BLaER1 (cell line): ENCODE data around the gene SH3RF2.

Source experiments
- H3K27ac ChIP-seq: shearing (Covaris generic); formaldehyde crosslinking; 2 replicates; pipeline ENCODE4 v1.8.1; 2022
- H3K27me3 ChIP-seq: shearing (Covaris generic); formaldehyde crosslinking; 2 replicates; pipeline ENCODE4 v1.8.1; 2022
- H3K36me3 ChIP-seq: shearing (Covaris generic); formaldehyde crosslinking; 2 replicates; pipeline ENCODE4 v1.8.1; 2022
- H3K4me1 ChIP-seq: shearing (Covaris generic); formaldehyde crosslinking; 2 replicates; pipeline ENCODE4 v1.8.1; 2022
- H3K4me2 ChIP-seq: shearing (Covaris generic); formaldehyde crosslinking; 2 replicates; pipeline ENCODE4 v1.8.1; 2022
- H3K4me3 ChIP-seq: shearing (Covaris generic); formaldehyde crosslinking; 2 replicates; pipeline ENCODE4 v1.8.1; 2022
- H3K9ac ChIP-seq: shearing (Covaris generic); formaldehyde crosslinking; 2 replicates; pipeline ENCODE4 v1.8.1; 2022
- H3K9me3 ChIP-seq: shearing (Covaris generic); formaldehyde crosslinking; 2 replicates; pipeline ENCODE4 v1.8.1; 2022
- H4K20me1 ChIP-seq: shearing (Covaris generic); formaldehyde crosslinking; 2 replicates; pipeline ENCODE4 v1.8.1; 2022
- Cebpa-rat ChIP-seq: shearing (Covaris generic); IDR thresholded peaks from 2 replicates; pipeline ENCODE4 v1.8.1; 2022

The SH3RF2 gene

GRCh38 chr5:145975361-145976066 is 39.1 kb downstream of the SH3RF2 start:
- Histone ChIP-seq H3K9me3 (no peaks in the 10 kb centered on the region), H3K36me3 (no peaks in the 10 kb centered on the region), H3K27me3 (no peaks in the 10 kb centered on the region), H4K20me1 (no peaks in the 10 kb centered on the region), H3K4me1 (no peaks in the 10 kb centered on the region), H3K9ac (no peak overlapping the region), H3K27ac (no peak overlapping the region), H3K4me2 (no peak overlapping the region), H3K4me3 (no peak overlapping the region)
- TF ChIP-seq Cebpa-rat: no peak

- Histone ChIP-seq H3K27ac (no peak overlapping the region), H3K27me3 (no peaks in the 10 kb centered on the region), H3K9me3 (no peaks in the 10 kb centered on the region), H3K4me1 (no peaks in the 10 kb centered on the region), H3K36me3 (no peaks in the 10 kb centered on the region), H3K4me3 (no peak overlapping the region), H3K9ac (no peak overlapping the region), H4K20me1 (no peaks in the 10 kb centered on the region), H3K4me2 (no peak overlapping the region)
- no peak for TF ChIP-seq Cebpa-rat
Measured at GRCh38 chr5:145976431-145977155, 40.2 kb downstream of the SH3RF2 start.

GRCh38 chr5:145978171-145978570 is 41.8 kb downstream of the SH3RF2 start:
- no peaks in the 10 kb centered on the region for H3K9me3 ChIP-seq
- no peaks in the 10 kb centered on the region for H3K36me3 ChIP-seq
- H3K4me2 ChIP-seq: no peak overlapping the region
- no peaks in the 10 kb centered on the region for H3K27me3 ChIP-seq
- no peak overlapping the region for H3K27ac ChIP-seq
- H4K20me1 ChIP-seq: no peaks in the 10 kb centered on the region
- no peaks in the 10 kb centered on the region for H3K4me1 ChIP-seq
- H3K9ac ChIP-seq: no peak overlapping the region
- no peak for TF ChIP-seq Cebpa-rat
- H3K4me3 ChIP-seq: no peak overlapping the region

GRCh38 chr5:145978708-145979107 is 42.3 kb downstream of the SH3RF2 start:
- H3K27ac ChIP-seq: no peak overlapping the region
- TF ChIP-seq Cebpa-rat: no peak
- no peaks in the 10 kb centered on the region for H3K9me3 ChIP-seq
- H3K9ac ChIP-seq: no peak overlapping the region
- H3K36me3 ChIP-seq: no peaks in the 10 kb centered on the region
- H3K27me3 ChIP-seq: no peaks in the 10 kb centered on the region
- H3K4me1 ChIP-seq: no peaks in the 10 kb centered on the region
- H3K4me2 ChIP-seq: no peak overlapping the region
- no peaks in the 10 kb centered on the region for H4K20me1 ChIP-seq
- H3K4me3 ChIP-seq: no peak overlapping the region

GRCh38 chr5:145979270-145980223 is 43.2 kb downstream of the SH3RF2 start:
- Histone ChIP-seq H3K4me1 (no peaks in the 10 kb centered on the region), H3K27ac (no peak overlapping the region), H4K20me1 (no peaks in the 10 kb centered on the region), H3K4me3 (no peak overlapping the region), H3K27me3 (no peaks in the 10 kb centered on the region), H3K9me3 (no peaks in the 10 kb centered on the region), H3K36me3 (no peaks in the 10 kb centered on the region), H3K9ac (no peak overlapping the region), H3K4me2 (no peak overlapping the region)
- no peak for TF ChIP-seq Cebpa-rat

- no peak for TF ChIP-seq Cebpa-rat
Measured at GRCh38 chr5:145980259-145980658, 43.9 kb downstream of the SH3RF2 start.

GRCh38 chr5:145980718-145981117 is 44.3 kb downstream of the SH3RF2 start:
- H4K20me1 ChIP-seq: no peaks in the 10 kb centered on the region
- no peaks in the 10 kb centered on the region for H3K27me3 ChIP-seq
- H3K4me3 ChIP-seq: no peak overlapping the region
- no peak overlapping the region for H3K4me2 ChIP-seq
- H3K27ac ChIP-seq: no peak overlapping the region
- no peak for TF ChIP-seq Cebpa-rat
- no peaks in the 10 kb centered on the region for H3K9me3 ChIP-seq
- H3K4me1 ChIP-seq: no peaks in the 10 kb centered on the region
- H3K36me3 ChIP-seq: no peaks in the 10 kb centered on the region
- H3K9ac ChIP-seq: no peak overlapping the region

More at GRCh38 chr5:145980259-145980658, 43.9 kb downstream of the SH3RF2 start:
- no peaks in the 10 kb centered on the region for H3K9me3 ChIP-seq
- H3K36me3 ChIP-seq: no peaks in the 10 kb centered on the region
- H4K20me1 ChIP-seq: no peaks in the 10 kb centered on the region
- H3K9ac ChIP-seq: no peak overlapping the region
- H3K4me2 ChIP-seq: no peak overlapping the region
- H3K27me3 ChIP-seq: no peaks in the 10 kb centered on the region
- H3K4me3 ChIP-seq: no peak overlapping the region
- H3K4me1 ChIP-seq: no peaks in the 10 kb centered on the region
- H3K27ac ChIP-seq: no peak overlapping the region

GRCh38 chr5:145981589-145982571 is 45.5 kb downstream of the SH3RF2 start:
- Histone ChIP-seq H3K4me1 (no peaks in the 10 kb centered on the region), H3K4me3 (no peak overlapping the region), H3K4me2 (no peak overlapping the region), H3K9me3 (no peaks in the 10 kb centered on the region), H3K27me3 (no peaks in the 10 kb centered on the region), H3K9ac (no peak overlapping the region), H4K20me1 (no peaks in the 10 kb centered on the region), H3K36me3 (no peaks in the 10 kb centered on the region), H3K27ac (no peak overlapping the region)
- no peak for TF ChIP-seq Cebpa-rat
